Measurements from ENCODE around the gene UGT1A5. TPM values are rescaled to one million over a fixed set of nuclear protein-coding genes. Genes with fewer than 3 reads are reported as not detected.

The UGT1A5 gene
- total RNA-seq, 1 donor from 2014 or later = not detected

- no peaks in the 10 kb centered on the region for H4K20me1 ChIP-seq (ENCODE audit: low read depth)
- H3K36me3 Mint-ChIP-seq = no peaks in the 10 kb centered on the region
- no peaks in the 10 kb centered on the region for H3K36me3 ChIP-seq
- no peak overlapping the region for H3K27ac ChIP-seq
- no peaks in the 10 kb centered on the region for H3K9me3 ChIP-seq (ENCODE audit: low read depth)
- no peak for DNase-seq (ENCODE audit: low spot score)
- no peaks in the 10 kb centered on the region for H3K9me3 Mint-ChIP-seq
- no peak for TF ChIP-seq EZH2phosphoT487 (IDR thresholded peaks at IDR 0.05)
- no peak for TF ChIP-seq CTCF (IDR thresholded peaks at IDR 0.05)
- TF ChIP-seq EZH2 (IDR thresholded peaks at IDR 0.05) = no peak
- H3K79me2 ChIP-seq (ENCODE audit: low read depth) = no peaks in the 10 kb centered on the region
- no peak overlapping the region for H3K4me3 ChIP-seq
- no peaks in the 10 kb centered on the region for H3K27me3 Mint-ChIP-seq (ENCODE audit: insufficient read depth, low read depth)
- H2AFZ ChIP-seq (replicated peaks) = no peak overlapping the region
- no peaks in the 10 kb centered on the region for H3K27me3 ChIP-seq
- no peaks in the 10 kb centered on the region for H3K4me1 ChIP-seq
- no peak overlapping the region for H3K27ac Mint-ChIP-seq
- no peak overlapping the region for H3K9ac ChIP-seq
- H3K4me3 Mint-ChIP-seq = no peak overlapping the region
- no peak overlapping the region for H3K4me2 ChIP-seq
- H3F3A ChIP-seq (ENCODE audit: low read depth) = no peaks in the 10 kb centered on the region
- H3K4me1 Mint-ChIP-seq = no peaks in the 10 kb centered on the region
Observed at GRCh38 chr2:233679196-233679595, 33.5 kb upstream of the UGT1A5 start.

GRCh38 chr2:233680361-233681045 is 32.2 kb upstream of the UGT1A5 start:
- no peaks in the 10 kb centered on the region for H3K27me3 Mint-ChIP-seq (ENCODE audit: insufficient read depth, low read depth)
- no peaks in the 10 kb centered on the region for H3K4me1 ChIP-seq
- H3K36me3 Mint-ChIP-seq = no peaks in the 10 kb centered on the region
- no peaks in the 10 kb centered on the region for H3K4me1 Mint-ChIP-seq
- H3K36me3 ChIP-seq = no peaks in the 10 kb centered on the region
- no peak overlapping the region for H2AFZ ChIP-seq (replicated peaks)
- no peak overlapping the region for H3K9ac ChIP-seq
- no peak overlapping the region for H3K4me2 ChIP-seq
- TF ChIP-seq EZH2 (IDR thresholded peaks at IDR 0.05) (no peak), EZH2phosphoT487 (IDR thresholded peaks at IDR 0.05) (no peak), CTCF (IDR thresholded peaks at IDR 0.05) (no peak)
- no peaks in the 10 kb centered on the region for H3K9me3 ChIP-seq (ENCODE audit: low read depth)
- H4K20me1 ChIP-seq (ENCODE audit: low read depth) = no peaks in the 10 kb centered on the region
- DNase-seq (ENCODE audit: low spot score) = no peak
- no peak overlapping the region for H3K27ac ChIP-seq
- no peaks in the 10 kb centered on the region for H3K27me3 ChIP-seq
- no peak overlapping the region for H3K27ac Mint-ChIP-seq
- H3K4me3 Mint-ChIP-seq = no peak overlapping the region
- no peak overlapping the region for H3K4me3 ChIP-seq
- H3K79me2 ChIP-seq (ENCODE audit: low read depth) = no peaks in the 10 kb centered on the region
- no peaks in the 10 kb centered on the region for H3K9me3 Mint-ChIP-seq
- no peaks in the 10 kb centered on the region for H3F3A ChIP-seq (ENCODE audit: low read depth)

DNA sequence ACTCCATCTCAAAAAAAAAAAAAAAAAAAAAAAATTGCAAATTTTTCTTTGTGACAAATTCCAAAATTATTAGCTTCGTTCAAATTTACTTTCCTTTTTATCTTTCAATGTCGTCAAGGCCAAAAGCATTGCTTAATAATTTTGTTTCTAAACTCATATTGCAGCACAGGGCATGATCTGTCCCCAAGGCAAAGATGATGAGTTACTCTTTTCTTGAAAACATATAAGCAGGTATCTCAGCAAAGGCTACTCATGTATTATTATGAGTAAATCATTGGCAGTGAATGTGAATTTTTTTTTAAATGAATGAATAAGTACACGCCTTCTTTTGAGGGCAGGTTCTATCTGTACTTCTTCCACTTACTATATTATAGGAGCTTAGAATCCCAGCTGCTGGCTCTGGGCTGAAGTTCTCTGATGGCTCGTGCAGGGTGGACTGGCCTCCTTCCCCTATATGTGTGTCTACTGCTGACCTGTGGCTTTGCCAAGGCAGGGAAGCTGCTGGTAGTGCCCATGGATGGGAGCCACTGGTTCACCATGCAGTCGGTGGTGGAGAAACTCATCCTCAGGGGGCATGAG is 31.1 kb upstream of the UGT1A5 start, which contains the start of gene UGT1A7:
TSS of gene UGT1A7 (plus strand) at position 381 of the 579 bp plus-strand sequence. CDS start at position 418, 37 bp downstream.
- no peaks in the 10 kb centered on the region for H3K36me3 ChIP-seq
- H3K9ac ChIP-seq = no peak within 1 kb of the TSS
- H2AFZ ChIP-seq (replicated peaks) = no peak within 1 kb of the TSS
- Mint-ChIP-seq H3K27ac (no peak within 1 kb of the TSS), H3K4me1 (no peaks in the 10 kb centered on the region), H3K36me3 (no peaks in the 10 kb centered on the region), H3K4me3 (no peak within 1 kb of the TSS), H3K9me3 (no peaks in the 10 kb centered on the region), H3K27me3 (ENCODE audit: insufficient read depth, low read depth) (no peaks in the 10 kb centered on the region)
- H3K27me3 ChIP-seq = no peaks in the 10 kb centered on the region
- H3F3A ChIP-seq (ENCODE audit: low read depth) = no peaks in the 10 kb centered on the region
- DNase-seq (ENCODE audit: low spot score) = no peak
- H4K20me1 ChIP-seq (ENCODE audit: low read depth) = no peaks in the 10 kb centered on the region
- H3K4me3 ChIP-seq = no peak within 1 kb of the TSS
- no peaks in the 10 kb centered on the region for H3K9me3 ChIP-seq (ENCODE audit: low read depth)
- H3K4me1 ChIP-seq = no peaks in the 10 kb centered on the region
- no peak within 1 kb of the TSS for H3K4me2 ChIP-seq
- H3K27ac ChIP-seq = no peak within 1 kb of the TSS
- TF ChIP-seq CTCF (IDR thresholded peaks at IDR 0.05) = no peak
- H3K79me2 ChIP-seq (ENCODE audit: low read depth) = no peaks in the 10 kb centered on the region

Data from neural progenitor cell (in vitro differentiated cells).